Muscle of leg (tissue), 11 donors: ENCODE results near the gene DISC1. TPM values are rescaled to one million over a fixed set of nuclear protein-coding genes. Genes with fewer than 3 reads are reported as not detected.
A peak's percentile ranks its signal among the peaks of the same experiment; 100 is the strongest.
"Not testable (repeated sequence)": the region's sequence is repeated elsewhere in the genome, so short reads cannot be mapped to it uniquely, and the experiment has no call there.

ENCODE experiments used
- DNase-seq: peaks from one replicate; pipeline ENCODE4 v3.0.0; 2013
- H3K27ac ChIP-seq: one replicate; pipeline ENCODE4 v1.5.1; 2013; ENCODE audit warnings: mild to moderate bottlenecking, low read length, control low read depth
- H3K27me3 ChIP-seq: one replicate; pipeline ENCODE4 v1.6.1; 2013; ENCODE audit warnings: low read length; ENCODE audit not compliant: control insufficient read depth, insufficient read depth
- H3K36me3 ChIP-seq: one replicate; pipeline ENCODE4 v1.6.1; 2013; ENCODE audit warnings: low read length; ENCODE audit not compliant: control insufficient read depth, insufficient read depth
- H3K4me1 ChIP-seq: one replicate; pipeline ENCODE4 v1.6.1; 2013; ENCODE audit warnings: low read length; ENCODE audit not compliant: control insufficient read depth, insufficient read depth
- H3K4me3 ChIP-seq: one replicate; pipeline ENCODE4 v1.5.1; 2013; ENCODE audit warnings: low read length, control low read depth
- H3K9me3 ChIP-seq: replicated peaks from 2 replicates; pipeline ENCODE4 v1.6.1; 2013; ENCODE audit warnings: low read depth, low read length; ENCODE audit not compliant: control insufficient read depth
- WGBS: methylation state at CpG from one replicate; pipeline ENCODE4 v1.1.5; 2013; ENCODE audit warnings: missing lambda C conversion rate; ENCODE audit not compliant: insufficient coverage; 5-methylcytosine and 5-hydroxymethylcytosine counted together
- polyA plus RNA-seq, 8 donors: library from polyadenylated mRNA; unstranded; fragments of 120-200 nt; gene quantifications; one replicate each; pipeline versions ENCODE4 v1.2.1 to v1.2.3, GENCODE V29; 2013; ENCODE audit warnings: inconsistent platforms in 1 of 8, low replicate concordance in 1 of 8; ENCODE audit not compliant: insufficient read length in 8 of 8, insufficient read depth in 1 of 8
- total RNA-seq: library from RNA; stranded (reverse); fragments of 120-200 nt; gene quantifications from one replicate; pipeline ENCODE4 v1.2.4, GENCODE V29; 2013

The DISC1 gene
- total and polyA plus RNA-seq, 9 donors: 4.5 to 10.7 (median 7.3) TPM

DNA sequence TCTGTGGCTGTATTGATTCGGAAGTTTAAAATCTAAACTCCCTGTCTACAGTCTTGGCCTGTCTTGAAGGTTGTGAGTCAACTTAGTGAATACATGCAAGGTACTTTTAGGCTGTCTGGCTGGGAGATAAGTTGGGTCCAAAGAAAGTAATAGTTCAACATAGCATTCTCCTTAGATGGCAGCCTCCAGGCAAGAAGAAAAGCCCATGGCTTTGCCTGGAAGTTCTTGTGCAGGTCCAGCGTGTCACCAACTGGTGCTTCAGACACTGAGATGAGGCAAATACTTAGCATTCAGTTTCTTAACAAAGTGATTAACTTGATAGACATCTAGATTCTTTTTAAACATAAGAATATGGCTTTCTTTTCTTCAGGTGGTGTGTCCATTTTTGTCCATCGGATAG, 328.2 kb downstream of the DISC1 start:
- H3K9me3 ChIP-seq: no peaks in the 10 kb centered on the region
- peaks cover 10% of the 10 kb centered on the region for H3K4me1 ChIP-seq
- no peak for DNase-seq
- no peak overlapping the region for H3K27ac ChIP-seq
- WGBS: 100% methylated on average over 1 of the region's 3 CpGs
- H3K27me3 ChIP-seq: no peaks in the 10 kb centered on the region
- H3K4me3 ChIP-seq: no peak overlapping the region
- peaks cover 3% of the 10 kb centered on the region for H3K36me3 ChIP-seq

DNA sequence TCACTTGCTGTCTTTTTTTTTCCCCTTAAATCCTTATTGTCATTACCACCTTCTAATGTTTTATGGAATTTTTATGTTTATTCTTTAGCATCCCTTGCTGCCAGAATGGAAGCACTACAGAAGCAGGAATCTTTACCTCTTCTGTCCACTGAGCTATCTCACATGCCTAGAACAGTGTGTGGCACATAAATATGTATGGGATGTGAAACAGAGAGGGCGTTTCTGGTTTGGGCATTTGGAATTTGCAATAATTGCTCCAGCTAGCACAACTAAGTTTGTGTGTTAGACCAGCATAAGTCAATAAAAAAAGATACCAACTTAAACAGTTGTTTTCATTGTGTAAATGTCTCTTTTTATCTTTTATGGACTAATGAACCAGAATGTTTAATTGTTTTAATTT, 330.8 kb downstream of the DISC1 start:
- whole genome bisulfite sequencing: no CpG with 5 or more reads among the region's 1 CpG
- no peak overlapping the region for H3K27ac ChIP-seq
- DNase-seq: no peak
- H3K4me1 ChIP-seq: no peaks in the 10 kb centered on the region
- H3K27me3 ChIP-seq: no peaks in the 10 kb centered on the region
- no peaks in the 10 kb centered on the region for H3K9me3 ChIP-seq
- peaks cover 3% of the 10 kb centered on the region for H3K36me3 ChIP-seq
- no peak overlapping the region for H3K4me3 ChIP-seq

DNA sequence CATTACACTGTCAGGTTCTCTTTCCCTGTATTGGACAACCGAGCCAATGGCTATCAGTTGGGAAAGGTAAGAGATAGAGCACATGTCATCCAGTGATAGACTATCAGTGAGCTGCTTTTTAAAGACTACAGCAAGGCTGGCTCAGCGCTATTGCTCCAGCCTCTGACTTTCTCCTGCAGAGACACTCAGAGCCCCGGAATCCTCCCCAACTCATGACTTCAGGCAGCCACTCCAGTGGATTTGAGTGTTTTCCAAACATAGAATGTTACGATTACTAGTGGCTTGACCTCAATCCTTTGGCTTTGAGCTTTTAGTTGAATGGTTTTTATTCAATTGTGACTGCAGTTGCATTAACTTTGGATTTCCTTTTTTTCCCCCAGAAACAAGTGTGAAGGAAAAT, 331.9 kb downstream of the DISC1 start:
- H3K27me3 ChIP-seq: no peaks in the 10 kb centered on the region
- WGBS: 83% methylated on average over 1 of the region's 4 CpGs
- DNase-seq: no peak
- no peak overlapping the region for H3K27ac ChIP-seq
- peaks cover 3% of the 10 kb centered on the region for H3K36me3 ChIP-seq
- H3K4me3 ChIP-seq: no peak overlapping the region
- no peaks in the 10 kb centered on the region for H3K9me3 ChIP-seq
- no peaks in the 10 kb centered on the region for H3K4me1 ChIP-seq

DNA sequence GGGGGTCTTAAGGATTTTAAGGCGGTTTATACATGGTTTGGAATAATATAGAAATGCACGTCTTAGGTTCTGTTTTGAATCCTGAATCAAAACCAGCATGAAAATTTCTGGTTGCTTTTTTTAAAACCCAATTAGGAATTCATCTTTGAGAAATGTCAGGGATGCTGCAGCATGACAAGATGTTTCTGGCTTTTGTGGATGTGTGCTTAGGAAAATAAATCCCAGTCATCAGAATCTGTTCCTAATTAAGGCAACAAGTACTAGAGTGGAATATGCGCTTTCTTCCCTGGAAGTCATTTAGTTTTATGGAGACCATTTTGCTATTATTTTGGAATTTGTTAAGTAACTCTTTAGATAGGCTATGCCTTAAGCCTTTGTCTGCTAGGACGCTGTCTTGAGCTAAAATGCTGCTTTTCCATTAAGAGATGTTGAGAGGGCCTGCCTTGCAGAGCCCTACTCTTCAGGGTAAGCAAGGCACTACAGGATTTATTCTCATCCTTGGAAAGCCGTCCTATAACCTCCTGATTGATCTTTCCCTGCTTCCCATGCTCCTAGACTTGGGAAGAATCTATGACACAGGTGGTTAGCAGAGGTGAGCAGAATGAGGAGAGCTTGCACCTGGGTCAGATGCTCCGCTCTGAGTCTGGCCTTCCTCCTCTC, 332.8 kb downstream of the DISC1 start:
- 68% methylated on average over 3 of the region's 6 CpGs for WGBS

DNA sequence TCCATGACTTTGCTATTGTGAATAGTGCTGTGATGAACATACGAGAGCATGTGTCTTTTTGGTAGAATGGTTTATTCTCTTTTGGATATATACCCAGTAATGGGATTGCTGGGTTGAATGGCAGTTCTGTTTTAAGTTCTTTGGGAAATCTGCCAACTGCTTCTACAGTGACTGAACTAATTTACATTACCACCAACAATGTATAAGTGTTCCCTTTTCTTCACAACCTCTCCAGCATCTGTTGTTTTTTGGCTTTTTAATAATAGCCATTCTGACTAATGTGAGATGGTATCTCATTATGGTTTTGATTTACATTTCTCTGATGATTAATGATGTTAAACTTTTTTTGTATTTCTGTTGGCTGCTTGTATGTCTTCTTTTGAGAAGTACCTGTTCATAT, 335.2 kb downstream of the DISC1 start:
- H3K27me3 ChIP-seq, H3K4me1 ChIP-seq, H3K36me3 ChIP-seq, H3K9me3 ChIP-seq, H3K27ac ChIP-seq, H3K4me3 ChIP-seq, DNase-seq: not testable (repeated sequence)
- WGBS: no CpG with 5 or more reads among the region's 1 CpG

More for the DNA sequence above, 332.8 kb downstream of the DISC1 start:
- Histone ChIP-seq H3K36me3 (peaks cover 3% of the 10 kb centered on the region), H3K9me3 (no peaks in the 10 kb centered on the region), H3K4me1 (no peaks in the 10 kb centered on the region), H3K4me3 (no peak overlapping the region), H3K27ac (no peak overlapping the region), H3K27me3 (no peaks in the 10 kb centered on the region)
- DNase-seq: peak; percentile 50

DNA sequence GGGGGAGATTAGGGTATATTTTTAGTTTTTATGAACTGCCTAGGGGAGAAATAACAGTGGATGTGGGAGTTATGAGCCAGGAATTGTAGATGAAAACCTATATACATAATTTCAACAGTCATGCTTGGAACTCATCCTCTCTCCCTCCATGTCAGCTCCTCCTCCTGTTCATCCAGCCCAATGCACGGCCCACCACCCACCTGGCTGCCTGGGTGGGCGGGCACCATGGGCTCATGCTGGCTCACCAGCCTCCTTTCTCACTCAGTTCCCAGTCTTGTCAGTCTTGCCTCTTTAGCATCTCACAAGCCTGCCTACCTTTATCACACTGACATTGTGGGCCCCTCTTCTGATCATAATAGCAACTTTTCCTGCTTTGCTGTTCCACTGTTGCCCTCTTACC, 336.0 kb downstream of the DISC1 start:
- no peak overlapping the region for H3K4me3 ChIP-seq
- H3K36me3 ChIP-seq: no peaks in the 10 kb centered on the region
- peaks cover 2% of the 10 kb centered on the region for H3K4me1 ChIP-seq
- no peaks in the 10 kb centered on the region for H3K27me3 ChIP-seq
- H3K27ac ChIP-seq: no peak overlapping the region
- 63% methylated on average over 2 of the region's 2 CpGs for WGBS
- H3K9me3 ChIP-seq: no peaks in the 10 kb centered on the region
- DNase-seq: no peak

DNA sequence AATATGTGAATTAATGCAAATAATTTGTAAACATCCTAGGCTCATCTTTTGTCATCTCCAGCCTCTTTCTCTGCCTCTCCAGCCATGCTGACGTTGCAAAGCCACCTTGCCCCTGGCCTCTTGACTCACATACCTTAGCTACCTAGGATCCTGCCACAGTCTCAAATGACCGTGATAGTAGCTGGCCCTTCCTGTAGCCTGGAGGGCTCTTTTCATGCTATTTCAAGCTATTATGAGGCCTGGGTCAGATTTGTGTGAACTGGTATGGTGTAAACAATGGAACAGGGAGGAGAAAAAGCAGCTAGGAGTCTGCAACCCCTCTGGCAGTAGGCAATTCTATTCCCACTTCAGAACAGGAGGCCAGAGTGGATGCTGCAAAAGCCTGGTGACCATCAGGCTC, 337.7 kb downstream of the DISC1 start:
- WGBS: 57% methylated on average over 1 of the region's 2 CpGs
- DNase-seq: no peak
- H3K4me1 ChIP-seq: peaks cover 2% of the 10 kb centered on the region

DNA sequence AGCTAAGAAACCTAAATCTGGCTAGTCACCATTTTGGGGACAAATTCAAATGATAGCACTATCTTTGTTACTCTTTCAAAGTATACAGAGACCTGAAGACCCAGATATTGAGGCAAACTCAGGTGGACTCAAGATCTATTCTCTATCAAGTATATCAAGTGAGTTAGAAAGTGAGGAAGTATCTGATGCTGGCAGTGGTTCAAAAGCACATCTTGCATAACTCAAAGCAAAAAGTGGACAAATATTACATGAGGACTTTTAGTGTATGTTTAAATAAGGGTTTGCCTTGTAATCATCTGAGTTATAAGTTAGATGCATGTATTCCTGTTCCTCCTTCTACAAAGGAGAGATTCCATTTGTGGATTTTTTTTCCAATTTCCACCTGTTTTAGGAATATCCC, 338.4 kb downstream of the DISC1 start:
- H3K9me3 ChIP-seq: no peaks in the 10 kb centered on the region

More for the DNA sequence above, 337.7 kb downstream of the DISC1 start:
- Histone ChIP-seq H3K36me3 (no peaks in the 10 kb centered on the region), H3K9me3 (no peaks in the 10 kb centered on the region), H3K27ac (no peak overlapping the region), H3K4me3 (no peak overlapping the region), H3K27me3 (no peaks in the 10 kb centered on the region)

DNA sequence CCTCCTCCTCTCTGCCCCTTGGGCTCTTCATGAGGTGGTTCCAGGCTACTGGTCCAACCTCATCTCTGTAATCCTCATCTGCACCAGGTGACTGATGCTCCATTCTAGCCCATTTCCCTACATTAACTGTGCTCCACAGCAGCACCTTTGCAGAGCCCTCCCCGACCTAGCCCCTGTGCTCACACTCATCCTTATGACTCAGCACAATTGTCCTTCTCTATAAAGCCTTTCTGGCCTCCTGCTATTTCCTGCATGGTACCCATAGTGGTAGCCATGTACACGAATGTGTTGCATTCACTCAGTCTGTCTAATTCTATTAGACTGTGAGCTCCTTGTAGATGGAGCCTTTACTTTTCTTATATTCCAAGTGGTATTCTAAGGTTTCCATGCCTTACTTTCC, 339.0 kb downstream of the DISC1 start:
- no peak overlapping the region for H3K27ac ChIP-seq
- H3K27me3 ChIP-seq: no peaks in the 10 kb centered on the region
- DNase-seq: no peak
- WGBS: 63% methylated on average over 1 of the region's 2 CpGs
- H3K9me3 ChIP-seq: no peaks in the 10 kb centered on the region
- no peaks in the 10 kb centered on the region for H3K36me3 ChIP-seq
- no peak overlapping the region for H3K4me3 ChIP-seq
- peaks cover 2% of the 10 kb centered on the region for H3K4me1 ChIP-seq

More for the DNA sequence above, 338.4 kb downstream of the DISC1 start:
- DNase-seq: no peak
- Histone ChIP-seq H3K27me3 (no peaks in the 10 kb centered on the region), H3K36me3 (no peaks in the 10 kb centered on the region), H3K27ac (no peak overlapping the region), H3K4me3 (no peak overlapping the region), H3K4me1 (peaks cover 2% of the 10 kb centered on the region)

DNA sequence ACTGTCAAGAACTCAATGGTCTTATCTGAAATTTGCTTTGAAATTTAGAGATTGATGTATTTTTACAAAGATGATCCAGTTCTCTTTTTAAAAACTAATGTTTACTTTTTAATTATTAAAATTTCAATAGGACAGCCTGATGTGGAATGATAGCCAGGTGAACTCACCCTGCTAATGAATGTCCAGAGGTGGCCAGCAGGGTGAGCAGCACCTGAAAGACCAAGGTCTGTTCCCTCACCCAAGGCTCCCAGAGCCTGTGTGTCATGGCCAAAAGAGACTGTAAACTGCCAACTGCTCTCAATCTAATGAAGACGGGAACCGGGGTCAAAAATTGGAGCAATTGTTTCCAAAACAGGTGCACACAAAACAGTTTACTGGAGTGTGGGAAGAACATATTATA, 340.4 kb downstream of the DISC1 start:
- Histone ChIP-seq H3K4me3 (no peak overlapping the region), H3K9me3 (no peaks in the 10 kb centered on the region), H3K27me3 (no peaks in the 10 kb centered on the region), H3K4me1 (peaks cover 2% of the 10 kb centered on the region), H3K36me3 (no peaks in the 10 kb centered on the region), H3K27ac (no peak overlapping the region)
- no CpG with 5 or more reads among the region's 2 CpGs for WGBS
- no peak for DNase-seq

DNA sequence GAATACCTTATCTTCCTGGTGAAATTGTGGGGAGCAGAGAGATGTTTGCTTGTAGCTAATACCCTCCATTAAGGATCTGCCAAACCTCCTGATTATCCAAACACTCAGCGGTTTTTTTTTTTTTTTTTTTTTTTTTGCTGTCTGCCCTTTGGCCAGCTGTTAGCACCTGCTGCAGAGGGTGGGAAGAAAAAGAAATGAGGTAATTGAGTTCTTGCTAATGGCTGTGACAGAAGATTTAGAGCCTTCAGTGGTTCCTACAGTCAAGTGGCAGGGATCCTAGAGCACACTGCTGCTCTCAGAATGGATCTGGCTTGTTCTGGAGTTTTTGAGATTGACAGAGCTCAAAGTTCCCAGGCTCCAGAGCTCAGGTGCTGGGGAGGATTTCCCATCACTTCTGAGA, 342.5 kb downstream of the DISC1 start:
- no peak overlapping the region for H3K4me3 ChIP-seq
- H3K4me1 ChIP-seq: peaks cover 2% of the 10 kb centered on the region
- no peaks in the 10 kb centered on the region for H3K36me3 ChIP-seq
- whole genome bisulfite sequencing: no CpG with 5 or more reads among the region's 1 CpG
- no peaks in the 10 kb centered on the region for H3K27me3 ChIP-seq
- peak; percentile 52 for DNase-seq
- H3K9me3 ChIP-seq: no peaks in the 10 kb centered on the region
- H3K27ac ChIP-seq: no peak overlapping the region
